ENCODE measurements around the gene KRTAP13-2.

DNA sequence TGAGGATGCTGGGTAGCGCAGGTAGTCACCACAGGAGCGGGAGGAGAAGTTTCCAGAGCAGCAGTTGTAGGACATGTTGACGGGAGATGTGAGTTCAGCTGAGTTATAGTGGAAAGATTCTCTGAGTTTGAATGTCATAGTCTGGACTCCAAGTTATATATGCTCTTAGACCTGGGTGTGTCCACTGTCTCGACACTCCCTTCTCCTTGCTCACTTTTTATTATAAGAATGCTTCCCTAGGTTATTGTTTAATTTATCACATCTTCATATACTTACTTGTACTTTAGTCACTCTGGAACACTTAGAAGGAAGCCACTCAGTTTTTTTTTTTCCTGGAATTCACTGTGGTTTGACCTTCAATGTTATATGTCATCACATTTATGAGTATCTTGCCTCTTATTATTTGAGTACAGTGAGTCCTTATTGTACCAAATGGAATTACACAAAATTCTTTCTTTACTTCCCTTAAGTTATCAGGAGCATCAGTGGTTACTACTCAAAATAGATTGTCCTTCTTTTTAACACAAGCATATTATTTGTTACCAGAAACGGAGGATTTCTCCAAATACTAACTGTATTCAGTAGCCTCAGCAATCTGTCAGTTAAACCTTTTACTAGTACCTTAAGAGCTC is at the start of gene KRTAP13-2:
- TF ChIP-seq, protein P1, sequence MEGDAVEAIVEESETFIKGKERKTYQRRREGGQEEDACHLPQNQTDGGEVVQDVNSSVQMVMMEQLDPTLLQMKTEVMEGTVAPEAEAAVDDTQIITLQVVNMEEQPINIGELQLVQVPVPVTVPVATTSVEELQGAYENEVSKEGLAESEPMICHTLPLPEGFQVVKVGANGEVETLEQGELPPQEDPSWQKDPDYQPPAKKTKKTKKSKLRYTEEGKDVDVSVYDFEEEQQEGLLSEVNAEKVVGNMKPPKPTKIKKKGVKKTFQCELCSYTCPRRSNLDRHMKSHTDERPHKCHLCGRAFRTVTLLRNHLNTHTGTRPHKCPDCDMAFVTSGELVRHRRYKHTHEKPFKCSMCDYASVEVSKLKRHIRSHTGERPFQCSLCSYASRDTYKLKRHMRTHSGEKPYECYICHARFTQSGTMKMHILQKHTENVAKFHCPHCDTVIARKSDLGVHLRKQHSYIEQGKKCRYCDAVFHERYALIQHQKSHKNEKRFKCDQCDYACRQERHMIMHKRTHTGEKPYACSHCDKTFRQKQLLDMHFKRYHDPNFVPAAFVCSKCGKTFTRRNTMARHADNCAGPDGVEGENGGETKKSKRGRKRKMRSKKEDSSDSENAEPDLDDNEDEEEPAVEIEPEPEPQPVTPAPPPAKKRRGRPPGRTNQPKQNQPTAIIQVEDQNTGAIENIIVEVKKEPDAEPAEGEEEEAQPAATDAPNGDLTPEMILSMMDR (IDR thresholded peaks at IDR 0.05; ENCODE audit: low read depth, low read length, missing input control), result no peak
- TF ChIP-seq SP1 (IDR thresholded peaks at IDR 0.05) (no peak), GABPA (IDR thresholded peaks at IDR 0.05 in 1 of 2, conservative IDR thresholded peaks at IDR 0.05 in 1 of 2) (no peak), RAD21 (IDR thresholded peaks at IDR 0.05) (no peak), YY1 (IDR thresholded peaks at IDR 0.05) (no peak), TAF1 (conservative IDR thresholded peaks at IDR 0.05) (no peak), EGR1 (IDR thresholded peaks at IDR 0.05; ENCODE audit: low read depth in 2 of 2) (no peak), RXRA (IDR thresholded peaks at IDR 0.05) (no peak), JUND (IDR thresholded peaks at IDR 0.05) (no peak)
- TF ChIP-seq, protein P2, sequence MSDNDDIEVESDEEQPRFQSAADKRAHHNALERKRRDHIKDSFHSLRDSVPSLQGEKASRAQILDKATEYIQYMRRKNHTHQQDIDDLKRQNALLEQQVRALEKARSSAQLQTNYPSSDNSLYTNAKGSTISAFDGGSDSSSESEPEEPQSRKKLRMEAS (IDR thresholded peaks at IDR 0.05), result no peak
- TF ChIP-seq, protein P3, sequence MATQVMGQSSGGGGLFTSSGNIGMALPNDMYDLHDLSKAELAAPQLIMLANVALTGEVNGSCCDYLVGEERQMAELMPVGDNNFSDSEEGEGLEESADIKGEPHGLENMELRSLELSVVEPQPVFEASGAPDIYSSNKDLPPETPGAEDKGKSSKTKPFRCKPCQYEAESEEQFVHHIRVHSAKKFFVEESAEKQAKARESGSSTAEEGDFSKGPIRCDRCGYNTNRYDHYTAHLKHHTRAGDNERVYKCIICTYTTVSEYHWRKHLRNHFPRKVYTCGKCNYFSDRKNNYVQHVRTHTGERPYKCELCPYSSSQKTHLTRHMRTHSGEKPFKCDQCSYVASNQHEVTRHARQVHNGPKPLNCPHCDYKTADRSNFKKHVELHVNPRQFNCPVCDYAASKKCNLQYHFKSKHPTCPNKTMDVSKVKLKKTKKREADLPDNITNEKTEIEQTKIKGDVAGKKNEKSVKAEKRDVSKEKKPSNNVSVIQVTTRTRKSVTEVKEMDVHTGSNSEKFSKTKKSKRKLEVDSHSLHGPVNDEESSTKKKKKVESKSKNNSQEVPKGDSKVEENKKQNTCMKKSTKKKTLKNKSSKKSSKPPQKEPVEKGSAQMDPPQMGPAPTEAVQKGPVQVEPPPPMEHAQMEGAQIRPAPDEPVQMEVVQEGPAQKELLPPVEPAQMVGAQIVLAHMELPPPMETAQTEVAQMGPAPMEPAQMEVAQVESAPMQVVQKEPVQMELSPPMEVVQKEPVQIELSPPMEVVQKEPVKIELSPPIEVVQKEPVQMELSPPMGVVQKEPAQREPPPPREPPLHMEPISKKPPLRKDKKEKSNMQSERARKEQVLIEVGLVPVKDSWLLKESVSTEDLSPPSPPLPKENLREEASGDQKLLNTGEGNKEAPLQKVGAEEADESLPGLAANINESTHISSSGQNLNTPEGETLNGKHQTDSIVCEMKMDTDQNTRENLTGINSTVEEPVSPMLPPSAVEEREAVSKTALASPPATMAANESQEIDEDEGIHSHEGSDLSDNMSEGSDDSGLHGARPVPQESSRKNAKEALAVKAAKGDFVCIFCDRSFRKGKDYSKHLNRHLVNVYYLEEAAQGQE (IDR thresholded peaks at IDR 0.05), result no peak
- TF ChIP-seq, protein P4, sequence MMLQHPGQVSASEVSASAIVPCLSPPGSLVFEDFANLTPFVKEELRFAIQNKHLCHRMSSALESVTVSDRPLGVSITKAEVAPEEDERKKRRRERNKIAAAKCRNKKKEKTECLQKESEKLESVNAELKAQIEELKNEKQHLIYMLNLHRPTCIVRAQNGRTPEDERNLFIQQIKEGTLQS (IDR thresholded peaks at IDR 0.05), result no peak
